Left ventricle myocardium superior (tissue), 1 donor: ENCODE measurements around the gene GRID2IP. TPM values are rescaled to one million over a fixed set of nuclear protein-coding genes. Genes with fewer than 3 reads are reported as not detected.
"Not testable (repeated sequence)": the region's sequence is repeated elsewhere in the genome, so short reads cannot be mapped to it uniquely, and the experiment has no call there.

ENCODE experiments used
- ATAC-seq: fragments of 200-7000 bp; cut with Tn5 transposase; one replicate; pipeline ENCODE4 v1.9.1; 2020; ENCODE audit warnings: mild to moderate bottlenecking, moderate library complexity
- DNase-seq: peaks from one replicate; pipeline ENCODE4 v3.0.0-alpha.2; 2020
- intact Hi-C: fragments of 100-400 bp; cut with micrococcal nuclease; formaldehyde crosslinking; loops from one replicate; pipeline ENCODE4 v1.11.0; 2022
- long read RNA-seq: library from polyadenylated mRNA; unstranded; transcript quantifications from one replicate; pipeline ENCODE4 v2.0.0, GENCODE V29; 2021
- total RNA-seq: library from RNA; stranded (reverse); fragmentation: NEBNext Ultra II Directional; extraction: Animal tissue kit (Norgen Biotek cat#: 25700); gene quantifications from one replicate; pipeline ENCODE4 v1.2.1, GENCODE V29; 2021
- donor health status: DM: no; HTN: yes; CAD: no; lungs with severe emphysema.

Gene GRID2IP
- not detected for total RNA-seq
- long read RNA-seq, result 0 reads

GRCh38 chr7:6551016-6551511 is at the start of gene GRID2IP:
GRID2IP (minus strand) TSS chr7:6551461; CDS start chr7:6551436, 25 bp downstream.
- intact Hi-C loops, result no loop called here
- DNase-seq (no peak), ATAC-seq (no peak)

DNA sequence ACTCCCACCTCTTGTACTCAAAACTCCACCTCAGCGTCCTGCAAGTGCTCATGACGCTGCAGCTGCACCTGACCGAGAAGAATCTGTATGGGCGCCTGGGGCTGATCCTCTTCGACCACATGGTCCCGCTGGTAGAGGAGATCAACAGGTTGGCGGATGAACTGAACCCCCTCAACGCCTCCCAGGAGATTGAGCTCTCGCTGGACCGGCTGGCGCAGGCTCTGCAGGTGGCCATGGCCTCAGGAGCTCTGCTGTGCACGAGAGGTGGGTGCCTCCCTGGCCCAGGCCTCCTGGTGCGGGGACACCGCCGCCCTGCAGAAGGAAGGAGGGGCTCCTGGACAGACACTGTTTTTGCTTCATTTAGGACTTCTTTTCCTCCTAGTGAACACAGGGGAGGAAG is 48.8 kb upstream of the GRID2IP start:
- intact Hi-C loops, result no loop called here

DNA sequence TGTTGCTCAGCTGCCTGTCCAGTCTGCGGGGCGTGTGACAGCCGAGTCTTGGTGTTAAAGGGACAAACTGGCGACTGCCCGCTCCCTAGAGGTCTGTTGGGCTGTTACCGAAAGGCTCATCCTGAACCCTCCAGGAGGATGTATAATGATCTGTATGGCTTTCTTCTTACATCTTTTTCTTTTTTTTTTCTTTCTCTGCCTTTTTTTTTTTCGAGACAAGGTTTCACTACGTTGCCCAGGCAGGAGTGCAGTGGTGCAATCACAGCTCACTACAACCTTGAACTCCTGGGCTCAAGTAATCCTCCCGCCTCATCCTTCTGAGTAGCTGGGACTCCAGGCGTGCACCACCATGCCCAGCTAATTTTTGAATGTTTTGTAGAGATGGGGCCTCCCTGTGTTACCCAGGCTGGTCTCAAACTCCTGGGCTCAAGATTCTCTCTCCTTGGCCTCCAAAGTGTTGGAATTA is 39.4 kb upstream of the GRID2IP start:
- intact Hi-C loops, result no loop called here
- ATAC-seq, result no peak
- DNase-seq, result no peak

More for the DNA sequence above, 48.8 kb upstream of the GRID2IP start:
- DNase-seq (no peak), ATAC-seq (no peak)

DNA sequence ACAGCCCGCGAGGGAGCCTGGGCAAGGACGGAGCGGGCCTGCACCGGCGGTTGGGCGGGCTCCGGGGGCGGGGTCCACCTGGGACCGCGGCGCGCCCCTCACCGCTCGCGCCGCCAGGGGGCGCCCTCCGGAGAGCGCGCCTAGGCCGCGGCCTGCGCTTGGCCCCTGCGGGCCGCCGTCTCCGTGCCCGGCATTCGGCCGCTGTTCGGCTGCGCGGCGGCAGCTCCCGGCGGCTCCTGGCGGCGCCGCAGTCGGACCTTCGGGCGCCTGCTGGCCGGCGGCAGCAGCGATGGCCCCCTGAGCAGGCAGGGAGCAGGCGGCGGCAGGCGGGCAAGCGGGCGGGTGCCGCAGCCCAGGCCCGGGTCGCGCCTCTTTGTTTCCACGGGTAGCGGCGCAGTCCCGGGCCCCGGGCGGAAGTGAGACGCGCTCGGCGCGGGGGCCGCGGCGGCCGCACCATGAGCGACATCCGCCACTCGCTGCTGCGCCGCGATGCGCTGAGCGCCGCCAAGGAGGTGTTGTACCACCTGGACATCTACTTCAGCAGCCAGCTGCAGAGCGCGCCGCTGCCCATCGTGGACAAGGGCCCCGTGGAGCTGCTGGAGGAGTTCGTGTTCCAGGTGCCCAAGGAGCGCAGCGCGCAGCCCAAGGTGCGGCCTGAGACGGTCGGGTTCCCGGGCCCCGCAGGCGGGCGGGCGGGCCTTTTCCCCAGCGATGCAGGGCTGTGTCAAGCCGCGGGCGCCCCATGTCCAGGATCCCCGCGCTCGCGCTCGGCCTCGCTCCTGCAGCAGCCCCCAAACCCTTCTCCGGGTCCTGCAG is 38.8 kb upstream of the GRID2IP start, which contains the start of gene INTS15:
Gene INTS15 (plus strand): TSS at position 193 of the 816 bp plus-strand sequence. CDS start 263 bp downstream, at position 456.
- DNase-seq (peak; percentile 90), ATAC-seq (peak; percentile 96)
- intact Hi-C loops, result no loop called here

GRCh38 chr7:6589151-6589828 is 38.0 kb upstream of the GRID2IP start:
- DNase-seq (no peak), ATAC-seq (no peak)
- intact Hi-C loops, result no loop called here

DNA sequence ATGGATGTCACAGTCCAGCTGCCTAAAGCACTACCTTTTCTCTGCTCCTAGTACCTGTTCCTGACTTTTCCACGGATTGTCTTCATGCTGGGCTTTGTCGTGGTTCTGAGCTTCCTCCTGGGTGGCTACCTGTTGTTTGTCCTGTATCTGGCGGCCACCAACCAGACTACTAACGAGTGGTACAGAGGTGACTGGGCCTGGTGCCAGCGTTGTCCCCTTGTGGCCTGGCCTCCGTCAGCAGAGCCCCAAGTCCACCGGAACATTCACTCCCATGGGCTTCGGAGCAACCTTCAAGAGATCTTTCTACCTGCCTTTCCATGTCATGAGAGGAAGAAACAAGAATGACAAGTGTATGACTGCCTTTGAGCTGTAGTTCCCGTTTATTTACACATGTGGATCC is 37.3 kb upstream of the GRID2IP start:
- ATAC-seq (no peak), DNase-seq (no peak)
- intact Hi-C loops, result no loop called here

DNA sequence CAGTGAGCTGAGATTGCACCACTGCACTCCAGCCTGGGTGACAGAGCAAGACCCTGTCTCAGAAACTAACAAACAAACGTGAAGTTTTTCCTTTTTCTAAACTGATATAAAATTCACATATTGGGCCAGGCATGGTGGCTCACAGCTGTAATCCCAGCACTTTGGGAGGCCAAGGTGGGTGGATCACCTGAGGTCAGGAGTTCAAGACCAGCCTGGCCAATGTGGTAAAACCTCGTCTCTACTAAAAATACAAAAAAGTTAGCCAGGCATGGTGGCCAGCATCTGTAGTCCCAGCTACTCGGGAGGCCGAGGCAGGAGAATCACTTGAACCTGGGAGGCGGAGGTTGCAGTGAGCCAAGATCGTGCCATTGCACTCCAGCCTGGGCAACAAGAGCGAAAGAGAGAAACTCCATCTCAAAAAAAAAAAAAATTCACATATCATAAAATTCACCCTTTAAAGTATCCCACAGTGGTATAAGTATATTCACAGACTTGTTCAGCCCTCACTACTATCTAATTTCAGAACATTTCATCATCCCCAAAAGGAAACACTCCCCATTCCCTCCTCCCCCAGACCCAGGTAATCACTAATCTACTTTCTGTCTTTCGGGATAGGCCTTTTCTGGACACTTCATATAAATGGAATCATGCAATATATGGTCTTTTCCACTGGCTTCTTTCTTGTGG is 34.6 kb upstream of the GRID2IP start:
- intact Hi-C loops, DNase-seq, ATAC-seq: not testable (repeated sequence)

DNA sequence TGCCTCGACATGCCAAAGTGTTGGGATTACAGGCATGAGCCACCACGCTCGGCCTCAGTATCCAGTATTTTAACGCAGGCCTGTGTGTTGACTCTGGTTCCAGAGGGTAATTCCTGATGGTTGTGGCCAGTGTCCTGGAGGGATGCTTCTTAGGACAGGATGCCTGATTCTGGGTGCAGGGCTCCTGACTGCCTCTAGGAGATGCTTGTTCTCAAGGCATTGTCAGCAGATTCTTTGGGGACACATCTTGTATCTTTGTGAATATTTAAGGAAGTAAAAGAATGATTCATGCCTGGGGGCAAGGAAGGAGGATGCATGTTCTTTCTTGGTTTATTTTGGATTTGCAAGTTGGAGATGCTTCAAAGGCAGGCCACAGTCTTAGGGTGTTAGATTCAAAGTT is 28.2 kb upstream of the GRID2IP start:
- intact Hi-C loops, result no loop called here
- ATAC-seq, result no peak
- no peak for DNase-seq

- DNase-seq (no peak), ATAC-seq (no peak)
- intact Hi-C loops, result no loop called here
These were observed 27.1 kb upstream of the GRID2IP start for GRCh38 chr7:6578114-6579084.

- intact Hi-C loops, result no loop called here
- DNase-seq (peak; percentile 96), ATAC-seq (peak; percentile 99)
These were observed 26.3 kb upstream of the GRID2IP start, which contains the start of gene ZDHHC4 for GRCh38 chr7:6577369-6578113. ZDHHC4 (plus strand) TSS chr7:6577454; CDS start chr7:6580562, 3,108 bp downstream.

DNA sequence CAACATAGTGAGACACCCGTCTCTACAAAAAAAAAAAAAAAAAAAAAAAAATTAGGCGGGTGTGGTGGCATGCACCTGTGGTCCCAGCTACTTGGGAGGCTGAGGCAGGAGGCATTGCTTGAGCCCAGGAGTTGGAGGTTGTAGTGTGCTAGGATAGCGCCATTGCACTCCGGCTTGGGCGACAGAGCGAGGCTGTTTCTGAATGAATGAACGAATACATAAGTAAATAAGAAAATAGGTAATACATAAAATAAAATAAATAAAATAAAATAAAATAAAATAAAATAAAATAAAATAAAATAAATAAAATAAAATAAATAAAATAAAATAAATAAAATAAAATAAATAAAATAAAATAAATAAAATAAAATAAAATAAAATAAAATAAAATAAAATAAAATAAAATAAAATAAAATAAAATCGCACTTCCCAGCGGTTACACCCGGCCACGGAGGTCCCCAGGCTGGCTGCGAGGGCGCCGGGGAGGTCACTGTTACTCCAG is 25.7 kb upstream of the GRID2IP start:
- DNase-seq, ATAC-seq, intact Hi-C loops: not testable (repeated sequence)

DNA sequence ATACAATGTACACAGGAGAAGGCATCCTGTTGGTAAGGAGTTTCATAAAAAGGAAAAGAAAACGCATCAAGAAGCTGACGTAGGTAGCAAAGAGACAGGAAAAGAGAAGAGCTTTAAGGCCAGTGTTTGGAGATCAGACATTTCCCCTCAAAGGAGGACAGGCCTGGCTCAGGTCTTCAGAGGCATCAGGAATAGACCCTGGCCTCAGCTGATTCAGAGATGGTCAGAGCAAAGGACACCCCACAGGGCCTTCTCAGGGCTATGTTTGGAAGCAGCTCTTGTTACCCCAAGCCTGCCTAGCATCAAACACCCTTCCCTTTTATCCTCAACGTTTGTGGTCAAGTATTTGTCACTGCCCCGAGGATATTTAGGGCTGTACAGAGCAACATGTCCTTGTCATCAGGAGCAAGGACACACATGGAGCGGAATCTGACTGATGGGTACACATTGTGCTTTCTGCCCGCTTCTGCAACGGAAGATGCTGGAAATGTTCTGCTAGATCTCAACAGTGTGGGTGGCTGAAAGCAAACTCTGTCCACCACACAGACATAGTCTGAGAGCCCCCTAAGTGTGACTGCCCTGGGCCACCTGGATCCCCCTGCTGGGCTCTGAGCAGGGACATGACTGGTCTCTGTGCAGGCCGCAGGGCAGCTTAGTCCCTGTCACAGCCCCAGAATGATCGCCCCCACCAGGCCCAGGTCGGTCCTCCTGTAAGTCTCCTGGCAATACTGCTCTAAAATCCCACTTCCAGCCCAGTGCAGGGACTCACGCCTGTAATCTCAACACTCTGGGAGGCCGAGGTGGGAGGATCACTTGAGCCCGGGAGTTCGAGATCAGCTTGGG is 25.0 kb upstream of the GRID2IP start:
- ATAC-seq (no peak), DNase-seq (no peak)
- intact Hi-C loops, result no loop called here

DNA sequence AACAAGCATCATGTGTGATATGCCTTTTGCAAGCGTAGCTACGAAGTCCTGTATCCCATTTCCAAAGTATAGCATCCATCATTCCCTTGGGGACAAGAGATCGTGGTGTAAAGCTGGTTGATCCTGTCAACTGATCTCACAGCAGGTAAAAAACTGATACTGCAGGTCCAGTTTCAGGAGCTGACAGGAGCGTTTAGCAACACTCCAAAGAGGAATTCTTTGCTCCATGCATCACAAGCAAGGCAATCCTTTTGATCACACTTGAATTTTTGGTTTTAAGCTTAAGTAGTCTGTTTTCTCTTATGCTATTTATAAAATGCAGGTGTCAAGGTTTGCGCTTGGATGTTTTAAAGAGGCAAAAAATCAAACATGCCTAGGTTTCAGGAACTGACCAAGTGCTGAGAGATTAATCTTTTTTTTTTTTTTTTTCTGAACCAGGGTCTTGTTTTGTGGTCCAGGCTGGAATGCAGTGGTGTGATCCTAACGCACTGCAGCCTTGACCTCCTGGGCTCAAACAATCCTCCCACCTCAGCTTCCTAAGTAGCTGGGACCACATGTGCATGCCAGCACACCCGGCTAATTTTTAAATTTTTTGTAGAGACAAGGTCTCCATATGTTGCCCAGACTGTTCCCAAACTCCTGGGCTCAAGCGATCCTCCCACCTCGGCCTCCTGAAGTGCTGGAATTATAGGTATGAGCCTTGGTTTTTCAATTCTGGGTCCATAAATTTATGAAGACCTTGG is 24.2 kb upstream of the GRID2IP start:
- no peak for ATAC-seq
- intact Hi-C loops, result no loop called here
- DNase-seq, result no peak

DNA sequence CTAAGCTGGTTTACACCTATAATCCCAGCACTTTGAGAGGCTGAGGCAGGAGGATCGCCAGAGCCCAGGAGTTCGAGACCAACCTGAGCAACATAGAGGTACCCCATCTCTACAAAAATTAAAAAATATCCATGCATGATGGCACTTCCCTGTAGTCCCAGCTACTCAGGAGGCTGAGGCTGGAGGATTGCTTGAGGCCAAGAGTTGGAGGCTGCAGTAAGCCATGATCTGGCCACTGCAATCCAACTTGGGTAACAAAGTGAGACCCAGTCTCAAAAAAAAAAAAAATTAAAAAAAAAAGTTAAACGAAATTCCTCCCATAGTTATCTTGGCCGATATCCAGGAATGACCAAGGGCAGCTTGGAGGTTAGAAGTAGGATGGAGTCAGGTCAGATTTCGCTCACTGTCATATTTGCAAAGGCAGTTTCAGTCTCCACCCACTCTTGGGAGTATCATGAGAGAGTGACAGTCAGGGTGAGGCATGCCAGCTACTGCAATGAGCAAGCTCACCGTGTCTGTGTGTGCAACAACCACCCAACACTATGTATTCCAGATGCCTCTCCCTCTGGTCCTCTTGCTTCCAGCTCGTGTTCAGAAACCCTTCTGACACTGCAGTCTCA is 20.0 kb upstream of the GRID2IP start:
- intact Hi-C loops, result no loop called here
- no peak for DNase-seq
- ATAC-seq, result no peak

GRCh38 chr7:6567886-6568285 is 16.6 kb upstream of the GRID2IP start:
- ATAC-seq (no peak), DNase-seq (no peak)
- intact Hi-C loops, result no loop called here

- no peak for DNase-seq
- intact Hi-C loops, result no loop called here
- no peak for ATAC-seq
These were observed 14.4 kb upstream of the GRID2IP start for GRCh38 chr7:6565655-6566054.
